ENCODE data around the gene DAP.

DAP gene

GRCh38 chr5:10760096-10760920 is 726 bp downstream of the DAP start:
- DNase-seq = peak; percentile 49

- no peak for DNase-seq
Measured at GRCh38 chr5:10759111-10759510, 1.9 kb downstream of the DAP start.

- no peak for DNase-seq
Measured at GRCh38 chr5:10757922-10758555, 3.0 kb downstream of the DAP start.

- no peak for DNase-seq
Measured at GRCh38 chr5:10757043-10757442, 4.0 kb downstream of the DAP start.

GRCh38 chr5:10756549-10756948 is 4.5 kb downstream of the DAP start:
- no peak for DNase-seq

- no peak for DNase-seq
Measured at GRCh38 chr5:10753178-10753577, 7.9 kb downstream of the DAP start.

GRCh38 chr5:10752451-10752850 is 8.6 kb downstream of the DAP start:
- DNase-seq = no peak

GRCh38 chr5:10750909-10751308 is 10.1 kb downstream of the DAP start:
- no peak for DNase-seq

GRCh38 chr5:10747678-10748622 is 13.1 kb downstream of the DAP start:
- no peak for DNase-seq

GRCh38 chr5:10746711-10747110 is 14.3 kb downstream of the DAP start:
- DNase-seq = no peak

- DNase-seq = no peak
Measured at GRCh38 chr5:10745133-10745532, 15.9 kb downstream of the DAP start.

GRCh38 chr5:10744681-10745080 is 16.4 kb downstream of the DAP start:
- no peak for DNase-seq

- DNase-seq = no peak
Measured at GRCh38 chr5:10743951-10744350, 17.1 kb downstream of the DAP start.

- DNase-seq = no peak
Measured at GRCh38 chr5:10743526-10743925, 17.5 kb downstream of the DAP start.

GRCh38 chr5:10741661-10742060 is 19.4 kb downstream of the DAP start:
- DNase-seq = no peak

- DNase-seq = no peak
Measured at GRCh38 chr5:10740384-10740783, 20.6 kb downstream of the DAP start.

- DNase-seq = no peak
Measured at GRCh38 chr5:10737880-10738279, 23.2 kb downstream of the DAP start.

GRCh38 chr5:10736808-10737207 is 24.2 kb downstream of the DAP start:
- DNase-seq = no peak

GRCh38 chr5:10736354-10736753 is 24.7 kb downstream of the DAP start:
- no peak for DNase-seq

GRCh38 chr5:10735569-10736276 is 25.3 kb downstream of the DAP start:
- no peak for DNase-seq

- DNase-seq = no peak
Measured at GRCh38 chr5:10734832-10735523, 26.1 kb downstream of the DAP start.

GRCh38 chr5:10734037-10734709 is 26.9 kb downstream of the DAP start:
- DNase-seq = no peak

All from stimulated activated CD4-positive, alpha-beta T cell treated with anti-CD3 and anti-CD28 coated beads, Interleukin-12 subunit alpha, Interleukin-12 subunit beta, amount 100 ng/mL, for 4 hours (primary cell).